Loucy (cell line): Measurements from ENCODE around the gene PBOV1.

Source experiments
- H2AFZ ChIP-seq: fragments of 200-600 bp; sonication (generic); 2 replicates; pipeline ENCODE4 v1.6.0; 2016; ENCODE audit warnings: antibody characterized with exemption, mild to moderate bottlenecking, low read length, moderate library complexity
- H3F3A ChIP-seq: fragments of 200-600 bp; 2 replicates; pipeline ENCODE4 v1.6.0; 2016; ENCODE audit warnings: antibody characterized with exemption, low read depth, mild to moderate bottlenecking
- H3K27me3 ChIP-seq: fragments of 200-600 bp; sonication (generic); 2 replicates; pipeline ENCODE4 v1.6.1; 2014; ENCODE audit warnings: low read length, mild to moderate bottlenecking; ENCODE audit not compliant: insufficient read depth, poor library complexity, severe bottlenecking
- H3K36me3 ChIP-seq: fragments of 200-600 bp; sonication (generic); 2 replicates; pipeline ENCODE4 v1.6.1; 2016; ENCODE audit warnings: low read length; ENCODE audit not compliant: insufficient read depth
- H3K4me1 ChIP-seq: fragments of 200-600 bp; sonication (generic); 2 replicates; pipeline ENCODE4 v1.5.1; 2014; ENCODE audit warnings: low read length, mild to moderate bottlenecking; ENCODE audit not compliant: insufficient read depth, poor library complexity, severe bottlenecking
- H3K4me2 ChIP-seq: fragments of 200-600 bp; sonication (generic); 2 replicates; pipeline ENCODE4 v1.6.0; 2014; ENCODE audit warnings: antibody characterized with exemption, low read length, low read depth, mild to moderate bottlenecking; ENCODE audit not compliant: poor library complexity, severe bottlenecking
- H3K4me3 ChIP-seq: fragments of 200-600 bp; sonication (generic); 2 replicates; pipeline ENCODE4 v1.5.1; 2014; ENCODE audit warnings: low read length, mild to moderate bottlenecking, mixed read lengths; ENCODE audit not compliant: poor library complexity, severe bottlenecking
- H3K79me2 ChIP-seq: fragments of 200-600 bp; sonication (generic); 2 replicates; pipeline ENCODE4 v1.6.1; 2014; ENCODE audit warnings: low read length; ENCODE audit not compliant: insufficient read depth
- H3K9ac ChIP-seq: fragments of 200-600 bp; sonication (generic); 2 replicates; pipeline ENCODE4 v1.6.0; 2014; ENCODE audit warnings: mild to moderate bottlenecking, low read depth, low read length, moderate library complexity; ENCODE audit not compliant: poor library complexity, severe bottlenecking
- H3K9me2 ChIP-seq: fragments of 200-600 bp; sonication (generic); replicated peaks from 2 replicates; pipeline ENCODE4 v1.6.1; 2016; ENCODE audit warnings: low read depth, low read length, mixed read lengths
- H3K9me3 ChIP-seq: fragments of 200-600 bp; sonication (generic); 2 replicates; pipeline ENCODE4 v1.6.1; 2014; ENCODE audit warnings: mild to moderate bottlenecking, antibody characterized with exemption, low read length, low read depth; ENCODE audit not compliant: insufficient read depth
- H4K20me1 ChIP-seq: fragments of 200-600 bp; sonication (generic); 2 replicates; pipeline ENCODE4 v1.6.0; 2014; ENCODE audit warnings: antibody characterized with exemption, low read length, mild to moderate bottlenecking; ENCODE audit not compliant: insufficient read depth, poor library complexity, severe bottlenecking
- EZH2phosphoT487 ChIP-seq: fragments of 200-600 bp; IDR thresholded peaks from 2 replicates; pipeline ENCODE4 v1.6.1; 2018; ENCODE audit warnings: antibody characterized with exemption, mild to moderate bottlenecking, moderate library complexity, borderline replicate concordance
- TF ChIP-seq, protein P1 (sequence below): fragments of 200-600 bp; sonication (generic); conservative IDR thresholded peaks from 2 replicates; pipeline ENCODE4 v1.5.1; 2014; ENCODE audit warnings: mild to moderate bottlenecking, antibody characterized with exemption, low read length

The PBOV1 gene

DNA sequence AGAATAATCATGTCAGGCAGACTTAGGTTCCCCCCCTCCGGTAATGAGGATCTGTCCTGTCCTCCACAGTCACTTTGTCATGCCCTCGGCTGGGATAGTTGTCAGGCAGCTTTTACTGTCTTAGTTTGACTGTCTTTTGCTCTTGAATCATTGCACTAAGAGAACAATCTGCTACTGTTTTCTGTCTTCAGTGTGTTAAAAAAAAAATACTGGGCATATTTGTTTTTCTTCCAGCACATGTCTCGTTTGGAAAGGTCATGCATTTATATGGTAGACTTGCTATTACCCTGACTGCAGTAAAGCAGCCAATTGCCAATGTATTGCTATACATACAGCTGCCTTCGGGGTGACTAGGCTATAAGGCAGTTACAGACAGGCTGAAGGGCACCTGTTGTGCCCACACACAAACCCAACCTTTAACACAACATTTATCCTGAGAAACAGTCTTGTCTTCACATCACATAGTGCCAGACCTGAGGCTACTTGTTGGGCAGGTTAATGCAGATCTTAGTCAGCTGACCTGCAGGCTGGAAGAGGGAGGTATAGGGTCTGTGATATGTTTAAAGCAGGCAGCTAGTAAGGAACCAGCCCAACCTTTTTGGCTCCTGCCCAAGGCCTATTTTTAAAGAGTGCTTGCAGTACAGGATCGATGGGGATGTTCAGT is 29.9 kb downstream of the PBOV1 start:
- Histone ChIP-seq H3K9me3 (no peaks in the 10 kb centered on the region), H3K4me3 (no peak overlapping the region), H3K79me2 (no peaks in the 10 kb centered on the region), H2AFZ (no peak overlapping the region), H3K36me3 (no peaks in the 10 kb centered on the region), H3K4me2 (no peak overlapping the region), H3K9me2 (no peaks in the 10 kb centered on the region), H3K9ac (no peak overlapping the region), H4K20me1 (no peaks in the 10 kb centered on the region), H3F3A (no peaks in the 10 kb centered on the region), H3K4me1 (no peaks in the 10 kb centered on the region), H3K27me3 (no peaks in the 10 kb centered on the region)
- no peak for TF ChIP-seq EZH2phosphoT487
- TF ChIP-seq, protein P1, sequence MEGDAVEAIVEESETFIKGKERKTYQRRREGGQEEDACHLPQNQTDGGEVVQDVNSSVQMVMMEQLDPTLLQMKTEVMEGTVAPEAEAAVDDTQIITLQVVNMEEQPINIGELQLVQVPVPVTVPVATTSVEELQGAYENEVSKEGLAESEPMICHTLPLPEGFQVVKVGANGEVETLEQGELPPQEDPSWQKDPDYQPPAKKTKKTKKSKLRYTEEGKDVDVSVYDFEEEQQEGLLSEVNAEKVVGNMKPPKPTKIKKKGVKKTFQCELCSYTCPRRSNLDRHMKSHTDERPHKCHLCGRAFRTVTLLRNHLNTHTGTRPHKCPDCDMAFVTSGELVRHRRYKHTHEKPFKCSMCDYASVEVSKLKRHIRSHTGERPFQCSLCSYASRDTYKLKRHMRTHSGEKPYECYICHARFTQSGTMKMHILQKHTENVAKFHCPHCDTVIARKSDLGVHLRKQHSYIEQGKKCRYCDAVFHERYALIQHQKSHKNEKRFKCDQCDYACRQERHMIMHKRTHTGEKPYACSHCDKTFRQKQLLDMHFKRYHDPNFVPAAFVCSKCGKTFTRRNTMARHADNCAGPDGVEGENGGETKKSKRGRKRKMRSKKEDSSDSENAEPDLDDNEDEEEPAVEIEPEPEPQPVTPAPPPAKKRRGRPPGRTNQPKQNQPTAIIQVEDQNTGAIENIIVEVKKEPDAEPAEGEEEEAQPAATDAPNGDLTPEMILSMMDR = no peak

DNA sequence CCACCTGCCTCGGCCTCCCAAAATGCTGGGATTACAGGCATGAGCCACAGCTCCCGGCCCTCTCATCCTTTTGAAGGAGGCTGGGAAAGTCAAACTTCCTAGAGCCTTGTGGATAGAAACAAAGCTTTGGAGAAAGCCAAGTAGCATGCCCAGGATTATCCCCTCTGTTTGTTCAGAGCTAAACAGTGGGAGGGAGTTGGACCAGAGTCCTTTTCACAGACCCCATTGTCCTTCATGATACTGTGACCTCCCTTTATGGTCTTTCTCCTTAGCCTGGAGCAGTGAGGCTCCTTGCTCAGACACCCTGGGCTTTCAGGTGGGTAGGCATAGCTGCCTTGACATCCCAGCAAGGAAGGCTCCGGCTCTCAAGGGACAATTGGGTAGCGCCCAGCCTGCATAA is 31.1 kb downstream of the PBOV1 start:
- Histone ChIP-seq H3K9me2 (no peaks in the 10 kb centered on the region), H3K4me2 (no peak overlapping the region), H3K4me1 (no peaks in the 10 kb centered on the region), H3K27me3 (no peaks in the 10 kb centered on the region), H3K36me3 (no peaks in the 10 kb centered on the region), H3F3A (no peaks in the 10 kb centered on the region), H3K4me3 (no peak overlapping the region), H3K9me3 (no peaks in the 10 kb centered on the region), H3K79me2 (no peaks in the 10 kb centered on the region), H3K9ac (no peak overlapping the region), H2AFZ (no peak overlapping the region), H4K20me1 (no peaks in the 10 kb centered on the region)
- TF ChIP-seq, protein P1 = no peak
- no peak for TF ChIP-seq EZH2phosphoT487

DNA sequence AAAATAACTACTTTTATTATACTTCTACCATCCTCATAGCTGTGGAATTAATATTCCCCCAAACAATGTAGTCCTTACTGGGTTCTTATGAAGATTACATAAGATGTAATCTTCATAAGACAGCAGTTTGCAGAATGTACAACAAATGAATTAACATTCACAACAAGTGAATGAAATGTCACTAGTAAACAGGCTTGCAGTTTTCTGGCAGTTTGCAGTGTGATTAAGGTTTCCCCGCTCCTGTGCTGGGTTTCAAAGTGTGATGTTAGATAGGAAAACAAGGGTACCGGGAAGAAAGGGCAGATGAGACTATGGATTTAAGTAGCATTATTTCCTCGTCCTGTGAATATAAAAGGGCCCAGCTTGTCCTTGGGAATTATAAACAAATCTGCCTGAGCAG is 34.1 kb downstream of the PBOV1 start:
- Histone ChIP-seq H3K4me2 (no peak overlapping the region), H3K36me3 (no peaks in the 10 kb centered on the region), H3F3A (no peaks in the 10 kb centered on the region), H2AFZ (no peak overlapping the region), H3K27me3 (no peaks in the 10 kb centered on the region), H3K9ac (no peak overlapping the region), H3K9me3 (no peaks in the 10 kb centered on the region), H3K79me2 (no peaks in the 10 kb centered on the region), H3K4me3 (no peak overlapping the region), H4K20me1 (no peaks in the 10 kb centered on the region), H3K9me2 (no peaks in the 10 kb centered on the region), H3K4me1 (no peaks in the 10 kb centered on the region)
- TF ChIP-seq, protein P1 = no peak
- no peak for TF ChIP-seq EZH2phosphoT487
